Measurements from ENCODE around the gene HSD3B7.

The HSD3B7 gene

DNA sequence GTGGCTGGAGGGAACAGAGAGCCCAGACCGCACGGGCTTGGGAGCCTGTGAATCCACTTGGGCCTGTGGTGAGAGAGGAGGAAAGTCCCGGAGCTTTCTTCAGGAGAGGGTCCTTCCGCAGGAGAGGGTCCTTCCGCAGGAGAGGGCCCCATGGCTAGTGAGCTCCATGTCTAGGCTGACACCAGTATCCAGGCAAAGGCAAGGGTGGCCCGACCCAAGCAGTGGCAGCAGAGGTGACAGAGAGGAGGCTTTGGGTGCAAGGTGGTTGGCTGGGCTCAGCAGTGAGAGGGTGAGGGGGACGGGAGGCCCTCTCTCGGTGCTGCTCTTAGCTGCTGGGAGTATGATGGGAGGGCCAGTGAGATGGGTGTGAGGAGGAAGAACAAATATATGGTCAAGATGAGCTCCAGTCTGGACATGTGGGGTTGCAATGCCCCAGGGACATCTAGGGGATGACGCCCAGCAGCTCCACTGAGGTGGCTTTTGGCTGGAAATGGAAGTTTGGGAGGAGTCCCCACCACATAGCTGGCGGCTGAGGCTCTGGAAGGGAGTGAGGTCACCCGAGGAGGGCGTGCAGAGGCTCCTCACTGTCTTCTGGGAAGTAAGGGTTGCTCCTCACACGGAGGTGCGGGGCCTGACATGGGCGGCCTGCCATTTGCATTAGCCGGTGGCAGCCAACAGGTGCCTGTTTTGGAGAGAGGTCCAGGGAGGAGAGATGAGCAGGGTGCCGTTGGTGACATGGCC, 2.3 kb upstream of the HSD3B7 start:
- no peak for DNase-seq (ENCODE audit: low read depth in 2 of 3, low spot score in 2 of 3)

DNA sequence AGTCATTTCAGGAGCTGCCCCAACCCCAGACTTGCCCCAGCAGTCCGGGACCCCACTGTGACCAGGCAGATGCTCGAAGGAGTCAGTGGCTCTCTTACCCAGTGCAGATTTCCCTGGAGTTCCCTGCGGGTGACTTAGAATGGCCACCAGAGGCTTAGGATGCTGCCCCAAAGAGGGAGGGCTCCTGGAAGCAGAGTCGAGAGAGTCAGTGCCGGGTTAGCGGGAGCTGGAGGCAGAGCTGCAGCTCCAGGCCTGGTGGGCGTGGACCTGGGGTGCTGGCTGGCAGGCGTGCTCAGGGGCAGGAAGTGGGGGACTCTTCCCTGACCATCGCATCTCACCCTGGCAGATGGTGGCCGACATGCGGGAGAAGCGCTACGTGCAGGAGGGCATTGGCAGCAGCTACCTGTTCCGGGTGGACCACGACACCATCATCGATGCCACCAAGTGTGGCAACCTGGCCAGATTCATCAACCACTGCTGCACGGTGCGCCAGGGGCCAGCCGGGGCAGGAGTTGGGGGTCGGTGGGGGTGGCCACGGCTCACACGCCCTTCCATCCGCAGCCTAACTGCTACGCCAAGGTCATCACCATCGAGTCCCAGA, 1.6 kb upstream of the HSD3B7 start:
- DNase-seq (ENCODE audit: low read depth in 2 of 3, low spot score in 2 of 3) = no peak

DNA sequence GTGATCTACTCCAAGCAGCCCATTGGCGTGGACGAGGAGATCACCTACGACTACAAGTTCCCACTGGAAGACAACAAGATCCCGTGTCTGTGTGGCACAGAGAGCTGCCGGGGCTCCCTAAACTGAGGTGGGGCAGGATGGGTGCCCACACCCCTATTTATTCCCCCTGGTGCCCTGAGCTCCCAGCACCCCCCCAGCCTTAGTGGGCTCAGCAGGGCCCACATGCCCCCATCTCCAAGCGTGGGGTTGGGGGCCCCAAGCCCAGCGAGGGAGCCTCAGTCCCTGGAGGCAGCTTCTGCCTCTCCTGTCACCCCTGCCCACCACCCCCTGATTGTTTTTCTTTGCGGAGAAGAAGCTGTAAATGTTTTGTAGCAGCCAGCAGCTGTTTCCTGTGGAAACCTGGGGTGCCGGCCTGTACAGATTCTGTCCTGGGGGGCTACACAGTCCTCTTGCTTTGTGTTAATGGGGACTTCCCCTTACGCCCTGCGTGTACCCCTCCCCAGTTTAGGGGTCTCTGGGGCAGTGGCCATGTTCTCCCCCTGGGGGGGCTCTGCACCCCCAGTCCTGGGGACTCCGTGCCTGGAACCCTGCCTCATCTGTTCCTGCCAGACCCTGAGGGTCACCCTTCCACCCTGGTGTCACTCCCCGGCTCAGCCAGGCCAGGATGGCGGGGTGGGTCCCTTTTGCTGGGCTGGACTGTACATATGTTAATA, 953 bp upstream of the HSD3B7 start:
- DNase-seq (ENCODE audit: low read depth in 2 of 3, low spot score in 2 of 3) = no peak

DNA sequence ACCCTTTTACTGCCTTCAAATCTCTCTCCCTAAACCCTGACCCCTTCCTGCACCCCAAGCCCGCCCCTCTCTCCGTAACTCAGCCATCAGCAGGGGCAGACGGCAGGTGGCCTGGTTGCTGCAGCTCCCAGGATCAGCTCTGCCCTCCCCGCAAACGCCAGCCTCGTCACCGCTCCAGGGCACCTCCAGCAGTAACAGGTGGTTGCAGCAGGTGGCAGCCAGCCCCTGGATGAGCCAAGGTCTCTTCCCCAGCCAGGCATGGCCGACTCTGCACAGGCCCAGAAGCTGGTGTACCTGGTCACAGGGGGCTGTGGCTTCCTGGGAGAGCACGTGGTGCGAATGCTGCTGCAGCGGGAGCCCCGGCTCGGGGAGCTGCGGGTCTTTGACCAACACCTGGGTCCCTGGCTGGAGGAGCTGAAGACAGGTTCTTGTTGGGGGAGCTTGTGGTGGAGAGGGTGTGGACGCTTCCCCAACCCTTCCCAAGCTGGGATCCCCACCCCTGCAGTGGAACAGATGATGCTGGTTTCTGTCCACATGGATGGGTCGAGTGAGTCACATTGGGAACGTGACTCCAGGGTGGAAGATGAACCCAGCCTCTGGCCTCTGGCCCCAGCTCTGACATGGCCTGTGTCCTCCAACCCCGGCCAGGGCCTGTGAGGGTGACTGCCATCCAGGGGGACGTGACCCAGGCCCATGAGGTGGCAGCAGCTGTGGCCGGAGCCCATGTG, 558 bp downstream of the HSD3B7 start:
- DNase-seq (ENCODE audit: low read depth in 2 of 3, low spot score in 2 of 3) = no peak

DNA sequence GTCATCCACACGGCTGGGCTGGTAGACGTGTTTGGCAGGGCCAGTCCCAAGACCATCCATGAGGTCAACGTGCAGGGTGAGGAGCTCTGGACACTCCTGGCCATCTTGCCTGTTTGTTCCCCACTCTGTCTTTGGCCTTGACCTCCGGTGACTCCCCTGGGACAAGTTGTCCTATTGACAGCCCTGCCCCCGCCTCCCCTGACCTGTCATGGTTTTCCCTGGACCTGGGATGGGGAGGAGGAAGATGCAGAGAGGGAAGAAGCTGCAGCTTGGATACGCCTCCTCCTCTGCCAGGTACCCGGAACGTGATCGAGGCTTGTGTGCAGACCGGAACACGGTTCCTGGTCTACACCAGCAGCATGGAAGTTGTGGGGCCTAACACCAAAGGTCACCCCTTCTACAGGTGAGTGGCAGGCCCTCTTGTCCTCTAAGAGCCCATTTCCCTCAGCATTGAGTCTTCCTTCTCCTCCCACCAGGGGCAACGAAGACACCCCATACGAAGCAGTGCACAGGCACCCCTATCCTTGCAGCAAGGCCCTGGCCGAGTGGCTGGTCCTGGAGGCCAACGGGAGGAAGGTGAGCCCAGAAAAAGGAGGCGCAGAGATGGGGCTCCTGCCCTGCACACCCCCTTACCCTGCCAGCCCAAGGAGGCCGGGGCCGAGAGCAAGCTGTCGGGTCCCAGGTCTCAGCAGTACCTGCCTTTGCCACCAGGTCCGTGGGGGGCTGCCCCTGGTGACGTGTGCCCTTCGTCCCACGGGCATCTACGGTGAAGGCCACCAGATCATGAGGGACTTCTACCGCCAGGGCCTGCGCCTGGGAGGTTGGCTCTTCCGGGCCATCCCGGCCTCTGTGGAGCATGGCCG, 1.4 kb downstream of the HSD3B7 start:
- no peak for DNase-seq (ENCODE audit: low read depth in 2 of 3, low spot score in 2 of 3)

DNA sequence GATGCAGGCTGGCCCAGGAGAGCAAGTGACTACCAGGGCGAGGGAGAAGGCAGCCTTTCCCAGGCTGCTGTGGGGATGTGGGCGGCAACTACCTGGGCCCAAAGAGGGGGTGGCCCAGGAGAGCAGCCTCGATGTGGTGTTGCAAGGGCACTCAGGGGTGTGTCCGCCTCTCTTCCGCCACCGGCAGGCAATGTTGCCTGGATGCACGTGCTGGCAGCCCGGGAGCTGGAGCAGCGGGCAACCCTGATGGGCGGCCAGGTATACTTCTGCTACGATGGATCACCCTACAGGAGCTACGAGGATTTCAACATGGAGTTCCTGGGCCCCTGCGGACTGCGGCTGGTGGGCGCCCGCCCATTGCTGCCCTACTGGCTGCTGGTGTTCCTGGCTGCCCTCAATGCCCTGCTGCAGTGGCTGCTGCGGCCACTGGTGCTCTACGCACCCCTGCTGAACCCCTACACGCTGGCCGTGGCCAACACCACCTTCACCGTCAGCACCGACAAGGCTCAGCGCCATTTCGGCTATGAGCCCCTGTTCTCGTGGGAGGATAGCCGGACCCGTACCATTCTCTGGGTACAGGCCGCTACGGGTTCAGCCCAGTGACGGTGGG, 2.7 kb downstream of the HSD3B7 start:
- DNase-seq (ENCODE audit: low read depth in 2 of 3, low spot score in 2 of 3) = no peak

DNA sequence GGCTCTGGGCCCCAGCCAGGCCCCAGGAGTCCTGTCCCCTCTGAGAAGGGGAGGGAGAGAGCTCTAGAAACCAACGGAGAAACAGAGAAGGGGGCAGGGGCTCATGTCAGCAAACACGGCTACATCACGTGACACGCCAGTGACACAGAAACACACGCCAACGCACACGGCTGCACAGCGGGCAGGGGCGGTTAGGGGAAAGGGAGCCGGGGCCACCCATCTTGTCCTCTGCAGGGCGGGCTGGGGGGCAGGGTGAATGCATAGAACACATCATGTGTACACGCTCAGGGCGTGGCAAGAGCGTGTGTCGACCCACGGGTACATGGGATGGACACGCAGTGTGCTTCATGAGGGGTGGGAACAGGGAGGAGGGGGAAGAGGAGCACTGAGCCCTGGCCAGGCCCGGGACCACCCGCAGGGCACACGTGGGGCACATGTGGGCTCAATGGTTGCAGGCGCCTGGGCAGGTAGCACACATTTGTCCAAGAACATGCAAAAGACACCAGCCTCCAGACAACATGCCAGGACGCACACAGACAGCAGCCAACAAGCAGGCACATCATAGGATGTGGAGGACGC, 4.6 kb downstream of the HSD3B7 start:
- DNase-seq (ENCODE audit: low read depth in 2 of 3, low spot score in 2 of 3) = no peak

DNA sequence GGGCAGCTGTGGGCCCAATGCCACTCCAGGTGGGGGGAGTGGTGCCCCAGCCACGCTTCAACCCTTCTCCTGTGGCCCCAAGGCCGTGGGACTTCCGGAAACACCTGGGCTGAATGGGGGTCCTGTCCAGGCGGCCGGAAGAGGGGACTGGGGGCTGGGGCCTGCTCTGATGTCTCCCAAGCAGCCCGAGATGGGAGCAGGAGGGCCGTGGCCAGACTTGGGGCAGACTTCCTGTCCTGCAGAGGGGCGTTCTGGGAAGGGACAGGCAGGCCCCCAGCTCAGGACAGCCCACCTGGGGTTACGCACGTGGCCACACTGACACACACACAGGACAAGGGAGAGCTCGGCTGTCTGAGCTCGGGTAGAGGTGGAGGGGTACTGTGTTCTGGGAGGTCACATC, 5.1 kb downstream of the HSD3B7 start:
- DNase-seq (ENCODE audit: low read depth in 2 of 3, low spot score in 2 of 3) = no peak

DNA sequence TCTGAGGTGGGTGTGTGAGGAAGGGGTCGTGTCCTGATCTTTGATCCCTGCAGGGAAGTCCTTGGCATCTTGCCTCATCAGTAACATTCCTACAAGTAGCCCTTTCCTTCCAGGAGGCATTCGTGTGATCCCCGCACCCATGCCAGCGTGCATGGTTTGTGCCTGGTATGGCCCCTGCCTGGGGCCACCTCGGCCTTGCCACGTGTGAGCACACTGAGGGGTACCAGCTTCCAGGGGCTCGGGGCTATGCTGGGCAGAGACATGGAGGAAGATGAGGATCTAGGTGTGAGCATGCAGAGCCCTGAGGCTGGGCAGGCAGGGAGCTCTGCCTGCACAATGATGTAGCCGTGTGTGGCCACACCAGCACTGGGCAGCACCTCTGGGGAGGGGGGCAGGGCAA, 6.0 kb downstream of the HSD3B7 start:
- DNase-seq (ENCODE audit: low read depth in 2 of 3, low spot score in 2 of 3) = no peak

DNA sequence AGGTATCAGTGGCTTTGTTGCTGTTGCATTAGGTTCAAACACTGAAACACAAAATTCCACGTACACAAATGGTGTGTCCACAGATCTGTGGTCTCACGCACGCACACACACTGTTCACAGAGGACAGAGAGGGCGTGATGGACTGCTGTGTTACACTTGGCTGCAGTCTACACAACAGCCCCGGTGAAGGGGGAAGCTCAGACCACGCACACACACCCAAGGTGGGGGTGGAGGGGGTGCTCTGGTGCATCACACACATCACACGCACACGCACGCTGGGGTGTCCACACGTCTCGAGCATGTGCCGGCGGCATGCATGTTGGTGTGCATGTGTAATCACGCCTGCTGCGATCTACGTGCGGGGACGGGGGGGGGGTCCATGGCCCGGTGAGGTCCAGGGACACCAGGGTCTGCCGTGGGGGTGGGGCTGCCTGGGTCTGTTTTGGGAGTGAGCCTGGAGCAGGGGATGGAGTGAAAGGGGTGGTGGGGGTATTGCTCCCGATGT, 7.3 kb downstream of the HSD3B7 start:
- DNase-seq (ENCODE audit: low read depth in 2 of 3, low spot score in 2 of 3) = no peak

DNA sequence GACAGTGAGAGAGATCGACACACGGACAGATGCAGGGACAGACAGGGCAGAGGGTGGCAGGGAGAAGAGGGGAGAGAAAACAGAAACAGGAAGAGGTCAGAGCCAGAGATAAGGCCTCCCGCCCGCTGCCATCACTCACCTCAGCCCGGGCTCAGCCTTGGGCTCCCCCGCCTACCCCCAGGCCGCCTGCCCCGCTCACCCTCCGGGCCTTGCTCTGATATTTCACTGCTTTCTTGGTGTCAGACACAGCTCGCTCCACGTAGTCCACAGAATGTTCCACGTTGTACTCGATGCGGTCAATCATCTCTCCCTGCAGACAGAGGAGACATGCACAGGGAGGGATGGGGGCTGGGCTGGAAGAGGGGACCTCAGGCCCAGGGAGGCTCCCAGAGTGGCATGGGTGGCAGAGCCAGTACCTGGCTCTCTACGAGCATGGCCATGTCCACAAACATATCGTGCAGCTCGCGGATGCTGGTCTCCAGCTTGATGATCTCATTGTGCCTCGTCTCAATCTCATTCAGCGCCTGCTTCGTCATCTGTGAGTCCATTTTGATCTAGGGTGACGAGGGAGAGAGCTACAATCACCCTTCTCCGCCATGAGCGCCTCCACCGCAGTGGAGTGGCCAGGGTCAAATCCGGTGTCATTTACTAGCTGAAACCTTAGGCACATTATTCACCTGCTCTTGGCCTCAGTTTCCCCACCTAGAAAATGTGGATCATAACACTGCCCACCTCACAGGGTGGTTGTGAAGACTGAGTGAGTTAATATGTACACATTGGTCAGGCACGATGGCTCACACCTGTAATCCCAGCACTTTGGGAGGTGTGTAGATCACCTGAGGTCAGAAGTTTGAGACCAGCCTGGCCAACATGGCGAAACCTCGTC, 8.2 kb downstream of the HSD3B7 start:
- DNase-seq (ENCODE audit: low read depth in 2 of 3, low spot score in 2 of 3) = no peak

DNA sequence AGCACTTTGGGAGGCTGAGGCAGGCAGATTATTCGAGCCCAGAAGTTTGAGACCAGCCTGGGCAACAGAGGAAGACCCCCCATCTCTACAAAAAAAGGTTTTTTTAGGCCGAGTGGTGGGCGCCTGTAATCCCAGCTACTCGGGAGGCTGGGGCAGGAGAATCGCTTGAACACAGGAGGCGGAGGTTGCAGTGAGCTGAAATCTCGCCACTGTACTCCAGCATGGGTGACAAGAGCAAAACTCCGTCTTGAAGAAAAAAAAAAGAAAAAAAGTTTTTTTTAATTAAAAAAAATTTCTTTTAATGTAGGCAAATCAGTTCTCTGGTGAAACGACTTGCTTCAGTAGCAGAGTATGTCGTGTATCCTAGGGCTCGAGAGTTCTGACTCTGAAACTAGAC, 10.9 kb downstream of the HSD3B7 start:
- DNase-seq (ENCODE audit: low read depth in 2 of 3, low spot score in 2 of 3) = no peak

DNA sequence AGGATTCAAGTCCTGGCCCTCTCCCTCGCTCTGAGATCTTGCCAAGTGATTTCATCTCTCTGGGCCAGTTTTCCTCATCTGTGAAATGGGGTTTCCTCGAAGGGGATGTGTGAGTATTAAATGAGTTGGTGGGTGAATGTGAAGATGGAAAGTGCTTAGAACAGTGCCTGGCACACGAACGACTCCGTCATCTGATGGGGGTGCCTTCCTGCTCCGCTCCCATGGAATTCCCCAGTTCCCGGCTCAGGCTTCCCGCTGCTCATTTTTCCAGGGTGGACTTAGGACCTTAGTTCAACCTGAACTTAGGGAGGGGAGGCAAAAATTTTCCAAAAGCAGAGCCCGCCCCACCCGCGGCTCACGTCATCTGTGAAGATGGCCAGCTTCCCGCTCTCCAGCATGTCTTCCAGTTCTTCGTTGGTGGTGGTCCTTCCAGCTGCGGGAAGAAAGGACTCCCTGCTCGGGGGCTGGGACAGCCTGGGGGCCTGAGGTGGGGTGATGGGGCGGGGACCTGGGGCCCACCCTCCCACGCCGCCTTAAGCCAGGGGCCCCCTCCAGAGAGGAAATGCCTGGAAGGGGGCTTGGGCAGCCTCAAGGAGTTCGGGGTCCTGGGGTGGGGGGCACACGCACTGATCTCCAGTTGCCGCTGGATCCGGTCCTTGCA, 11.4 kb downstream of the HSD3B7 start:
- no peak for DNase-seq (ENCODE audit: low read depth in 2 of 3, low spot score in 2 of 3)

DNA sequence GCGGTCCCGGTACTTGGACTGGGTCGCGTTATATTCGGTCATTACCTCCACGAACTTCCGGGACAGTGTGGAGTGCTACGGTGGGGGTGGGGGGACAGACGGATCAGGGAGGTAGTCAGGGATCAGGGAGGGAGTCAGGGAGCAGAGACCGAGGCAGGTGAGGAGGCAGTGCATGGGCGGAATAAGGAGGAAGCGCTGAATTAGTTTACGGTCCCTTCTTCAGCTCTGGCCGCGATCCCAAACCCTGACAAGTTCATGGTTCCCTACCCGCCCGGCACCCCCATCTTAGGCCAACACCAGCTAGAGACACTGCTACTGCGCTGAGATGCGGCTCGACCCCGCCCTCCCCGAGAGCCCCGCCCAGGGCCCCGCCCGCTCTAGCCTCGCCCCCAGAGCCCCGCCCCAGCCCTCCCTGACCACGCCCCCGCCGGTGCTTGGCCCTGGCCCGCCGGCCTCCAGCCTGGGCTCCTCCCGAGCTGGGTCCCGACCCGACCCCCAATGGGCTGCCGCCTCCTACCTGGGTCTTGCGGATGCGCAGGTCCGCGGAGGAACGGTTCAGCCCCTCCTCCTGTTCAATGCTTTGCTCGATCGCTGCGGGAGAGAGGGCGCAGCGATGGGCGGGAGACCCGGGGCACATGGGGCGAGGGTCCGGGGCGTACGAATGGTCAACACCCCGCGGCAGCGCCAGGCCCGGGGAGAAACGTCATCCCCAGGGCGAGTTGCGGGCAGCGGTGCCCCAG, 12.1 kb downstream of the HSD3B7 start:
- peak; percentile 63 to 82 (median 75) for DNase-seq (ENCODE audit: low read depth in 2 of 3, low spot score in 2 of 3)

DNA sequence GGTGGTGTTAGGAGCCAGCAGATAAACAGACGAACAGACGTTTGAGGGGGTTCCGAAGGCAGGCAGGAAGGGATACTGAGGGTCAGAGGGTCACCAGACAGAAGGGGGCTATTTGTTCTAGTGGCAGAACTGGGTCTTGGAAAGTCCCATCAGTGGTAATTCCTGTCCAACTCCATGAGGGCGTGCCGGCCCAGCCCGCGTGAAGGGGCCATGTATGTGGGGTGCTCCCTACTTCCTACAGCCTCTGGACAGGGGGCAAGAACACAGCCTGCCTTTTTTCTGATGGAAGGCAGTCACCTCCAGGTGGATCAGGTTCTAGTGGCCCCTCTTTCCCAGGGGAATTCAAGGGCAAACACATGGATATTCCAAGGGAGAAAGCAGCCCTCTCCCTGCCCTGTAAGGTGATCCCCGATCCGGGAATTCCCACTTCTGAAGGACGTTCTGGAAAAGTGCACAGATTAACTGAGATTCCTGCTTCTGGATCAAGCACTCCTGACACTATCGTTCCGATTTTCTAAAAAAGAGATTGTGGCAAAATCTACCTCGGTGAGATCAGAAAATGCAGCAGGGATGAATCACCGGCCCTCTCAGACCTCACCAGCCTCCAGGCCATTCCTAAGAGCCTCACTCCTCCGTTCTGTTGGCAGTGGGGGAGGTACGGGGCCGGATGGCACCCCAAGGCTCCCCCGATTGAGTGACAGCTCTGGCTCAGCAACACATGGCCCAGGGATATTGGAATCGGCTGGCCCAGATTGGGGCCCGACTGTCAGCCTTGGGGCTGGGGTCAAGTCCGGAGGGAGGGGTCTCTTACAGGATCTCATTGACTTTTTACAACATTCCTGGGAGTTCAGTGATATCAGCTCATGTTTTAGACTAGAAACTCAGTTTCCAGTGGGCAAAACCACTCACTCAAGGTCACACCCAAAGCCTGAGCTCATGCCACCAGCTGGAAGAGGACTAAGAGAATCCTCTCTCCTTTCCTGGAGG, 13.0 kb downstream of the HSD3B7 start:
- DNase-seq (ENCODE audit: low read depth in 2 of 3, low spot score in 2 of 3) = no peak
